Muscle of arm (tissue), 12 donors: ENCODE results near the gene EDDM3A. TPM values are rescaled to one million over a fixed set of nuclear protein-coding genes. Genes with fewer than 3 reads are reported as not detected.

Source experiments
- DNase-seq: peaks from one replicate; pipeline ENCODE4 v3.0.0-alpha.2; 2013
- polyA plus RNA-seq, 12 donors: library from polyadenylated mRNA; unstranded; fragments of 120-200 nt; gene quantifications; one replicate each; pipeline ENCODE4 v1.2.1, GENCODE V29; 2013; ENCODE audit not compliant: insufficient read length in 12 of 12

Gene EDDM3A
- polyA plus RNA-seq, 12 donors: not detected

GRCh38 chr14:20787025-20787424 lies 41.3 kb downstream of the EDDM3A start:
- DNase-seq: no peak

- DNase-seq: no peak
Measured at GRCh38 chr14:20789230-20789813, 43.6 kb downstream of the EDDM3A start.

- DNase-seq: no peak
Measured at GRCh38 chr14:20790464-20791116, 44.9 kb downstream of the EDDM3A start.

- DNase-seq: no peak
Measured at GRCh38 chr14:20791187-20791586, 45.5 kb downstream of the EDDM3A start.

GRCh38 chr14:20791597-20791996 lies 45.9 kb downstream of the EDDM3A start:
- no peak for DNase-seq

GRCh38 chr14:20792556-20792955 lies 46.9 kb downstream of the EDDM3A start:
- DNase-seq: no peak

GRCh38 chr14:20794644-20795369 lies 49.1 kb downstream of the EDDM3A start:
- no peak for DNase-seq

GRCh38 chr14:20797164-20797563 lies 51.5 kb downstream of the EDDM3A start:
- no peak for DNase-seq

Other genes starting within 250 kb of the EDDM3A start
- gene RNASE10, start 240.3 kb upstream of the EDDM3A start, polyA plus RNA-seq: under 1 TPM in 3 of 12 donors, not detected in 9; 0.12 to 0.39 (median 0.30) TPM
- gene RNASE9, start 184.8 kb upstream of the EDDM3A start, polyA plus RNA-seq: not detected
- not detected for gene RNASE11, start 157.9 kb upstream of the EDDM3A start, polyA plus RNA-seq
- gene RNASE12, start 154.5 kb upstream of the EDDM3A start, polyA plus RNA-seq: not detected
- gene OR6S1, start 104.2 kb upstream of the EDDM3A start, polyA plus RNA-seq: not detected
- gene RNASE4, start 61.3 kb upstream of the EDDM3A start, polyA plus RNA-seq: 10 to 100 TPM in 1 of 12 donors, 1 to 10 TPM in 10, not detected in 1; 2.2 to 25.2 (median 4.1) TPM
- 10 to 100 TPM in 1 of 12 donors, 1 to 10 TPM in 10, not detected in 1; 2.2 to 22.8 (median 2.9) TPM for gene ANG, start 57.1 kb upstream of the EDDM3A start, polyA plus RNA-seq
- gene EDDM3B, start 22.5 kb downstream of the EDDM3A start, polyA plus RNA-seq: not detected
- 10 to 100 TPM in 2 of 12 donors, 1 to 10 TPM in 9, not detected in 1; 3.9 to 18.6 (median 5.9) TPM for gene RNASE6, start 35.4 kb downstream of the EDDM3A start, polyA plus RNA-seq
- gene RNASE1, start 57.0 kb downstream of the EDDM3A start, polyA plus RNA-seq: 100 to 1,000 TPM in 11 of 12 donors, not detected in 1; 135 to 267 (median 179) TPM
- 1 to 10 TPM in 1 of 12 donors, under 1 TPM in 2, not detected in 9; 0.30 to 6.1 (median 0.63) TPM for gene RNASE3, start 145.5 kb downstream of the EDDM3A start, polyA plus RNA-seq
- 10 to 100 TPM in 1 of 12 donors, 1 to 10 TPM in 1, under 1 TPM in 7, not detected in 3; 0.40 to 13.3 (median 0.72) TPM for gene RNASE2, start 209.6 kb downstream of the EDDM3A start, polyA plus RNA-seq
- 10 to 100 TPM in 11 of 12 donors, not detected in 1; 41.2 to 84.2 (median 63.5) TPM for gene METTL17, start 244.1 kb downstream of the EDDM3A start, polyA plus RNA-seq